Upper lobe of left lung (tissue), 4 donors: Measurements from ENCODE around the gene CTCFL.

Experiments
- EP300 ChIP-seq, 4 donors: sonication (generic); formaldehyde crosslinking; IDR thresholded peaks; one replicate each; pipeline ENCODE4 v1.5.1; 2017; ENCODE audit warnings: antibody characterized with exemption in 4 of 4, control low read depth in 2 of 4
- POLR2A ChIP-seq, 4 donors: fragments of 450-650 bp; IDR thresholded peaks; one replicate each; pipeline ENCODE4 v1.5.1; 2016 to 2017; ENCODE audit warnings: antibody characterized with exemption in 4 of 4, mild to moderate bottlenecking in 2 of 4
- POLR2AphosphoS5 ChIP-seq, 2 donors: sonication (generic); formaldehyde crosslinking; IDR thresholded peaks; one replicate each; pipeline ENCODE4 v1.5.1; 2017; ENCODE audit warnings: antibody characterized with exemption in 2 of 2
- TF ChIP-seq, protein P1 (sequence below), 6 experiments: fragments of 450-650 bp in 4 of 6; fragments of 200-600 bp in 2 of 6; sonication (generic) in 2 of 6; IDR thresholded peaks; one replicate each; pipeline ENCODE4 v1.5.1; 2016 to 2019; ENCODE audit warnings: antibody characterized with exemption in 6 of 6

DNA sequence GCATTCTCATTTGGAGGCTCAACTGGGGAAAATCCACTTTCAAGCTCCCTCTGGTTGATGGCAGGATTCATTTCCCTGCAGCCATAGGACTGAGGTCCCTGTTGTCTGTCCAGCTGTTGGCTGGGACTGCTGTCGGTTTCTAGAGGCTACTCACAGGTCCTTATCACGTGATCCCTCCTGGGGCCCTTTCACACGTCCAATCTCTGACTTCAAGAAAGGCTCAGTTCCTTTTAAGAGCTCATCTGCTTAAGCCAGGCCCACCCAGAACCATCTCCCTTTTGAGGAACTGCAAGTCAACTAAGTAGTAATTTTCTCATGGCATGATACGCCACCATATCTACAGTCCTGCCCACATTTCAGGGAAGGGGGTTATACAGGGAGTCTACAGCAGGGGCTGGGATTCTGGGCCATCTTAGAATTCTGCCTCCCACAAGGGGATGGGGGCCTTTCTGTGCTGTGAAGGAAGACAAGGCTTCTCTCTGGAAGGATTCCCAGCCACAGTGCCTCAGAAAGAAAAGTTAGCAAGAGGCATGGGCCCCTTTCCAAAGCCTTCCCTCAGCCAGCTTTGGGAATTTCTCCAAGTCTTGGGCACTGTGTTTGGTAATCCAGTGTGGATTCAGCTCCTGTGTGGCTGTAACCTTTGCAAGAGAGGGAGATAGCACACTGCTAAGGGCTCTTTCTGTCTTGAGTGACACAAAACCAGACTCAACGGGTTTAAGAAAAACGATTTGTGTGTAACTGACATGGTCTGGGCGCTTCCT, 66.4 kb downstream of the CTCFL start:
- TF ChIP-seq, protein P1, sequence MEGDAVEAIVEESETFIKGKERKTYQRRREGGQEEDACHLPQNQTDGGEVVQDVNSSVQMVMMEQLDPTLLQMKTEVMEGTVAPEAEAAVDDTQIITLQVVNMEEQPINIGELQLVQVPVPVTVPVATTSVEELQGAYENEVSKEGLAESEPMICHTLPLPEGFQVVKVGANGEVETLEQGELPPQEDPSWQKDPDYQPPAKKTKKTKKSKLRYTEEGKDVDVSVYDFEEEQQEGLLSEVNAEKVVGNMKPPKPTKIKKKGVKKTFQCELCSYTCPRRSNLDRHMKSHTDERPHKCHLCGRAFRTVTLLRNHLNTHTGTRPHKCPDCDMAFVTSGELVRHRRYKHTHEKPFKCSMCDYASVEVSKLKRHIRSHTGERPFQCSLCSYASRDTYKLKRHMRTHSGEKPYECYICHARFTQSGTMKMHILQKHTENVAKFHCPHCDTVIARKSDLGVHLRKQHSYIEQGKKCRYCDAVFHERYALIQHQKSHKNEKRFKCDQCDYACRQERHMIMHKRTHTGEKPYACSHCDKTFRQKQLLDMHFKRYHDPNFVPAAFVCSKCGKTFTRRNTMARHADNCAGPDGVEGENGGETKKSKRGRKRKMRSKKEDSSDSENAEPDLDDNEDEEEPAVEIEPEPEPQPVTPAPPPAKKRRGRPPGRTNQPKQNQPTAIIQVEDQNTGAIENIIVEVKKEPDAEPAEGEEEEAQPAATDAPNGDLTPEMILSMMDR (IDR thresholded peaks at IDR 0.05): no peak
- TF ChIP-seq POLR2AphosphoS5 (IDR thresholded peaks at IDR 0.05): no peak
- TF ChIP-seq POLR2A (IDR thresholded peaks at IDR 0.05): no peak
- TF ChIP-seq EP300 (IDR thresholded peaks at IDR 0.05): no peak
